B cell (primary cell): Measurements from ENCODE around the gene NRF1. TPM values are rescaled to one million over a fixed set of nuclear protein-coding genes. Genes with fewer than 3 reads are reported as not detected.

Experiments
- ATAC-seq: fragments of 200-7000 bp; cut with Tn5 transposase; one replicate; pipeline ENCODE4 v1.10.0; 2021; ENCODE audit warnings: low read depth, mild to moderate bottlenecking, moderate number of reproducible peaks, moderate library complexity
- CTCF ChIA-PET: fragments of 350-600 bp; sonication (Branson Sonifier 250); formaldehyde crosslinking; loops from one replicate; lab custom pipeline; 2021; ENCODE audit warnings: antibody characterized with exemption, inconsistent platforms; lab: Charles Lee
- POLR2A ChIA-PET: fragments of 350-600 bp; sonication (Branson Sonifier 250); formaldehyde crosslinking; loops from one replicate; lab custom pipeline; 2021; ENCODE audit warnings: antibody characterized with exemption; lab: Charles Lee
- DNase-seq: peaks from one replicate; pipeline ENCODE4 v3.0.0; 2013
- H2AFZ ChIP-seq: 2 replicates; pipeline ENCODE4 v1.6.1; 2012; ENCODE audit warnings: mild to moderate bottlenecking, low read depth, low read length; ENCODE audit not compliant: insufficient read depth, poor library complexity, severe bottlenecking
- H3K27ac ChIP-seq, 2 donors: 1 replicate in 1 of 2; 2 replicates in 1 of 2; pipeline ENCODE4 v1.5.1; 2012 to 2013; ENCODE audit warnings: low read length in 2 of 2, mild to moderate bottlenecking in 2 of 2, moderate library complexity in 1 of 2
- H3K27me3 ChIP-seq, 4 experiments: fragments of 200-600 bp in 1 of 4; sonication (generic) in 1 of 4; replicated peaks in 1 of 4; 1 replicate in 2 of 4; 2 replicates in 2 of 4; pipeline versions ENCODE4 v1.6.1 to v1.7.0; 2013 to 2016; ENCODE audit warnings: low read length in 3 of 4, mild to moderate bottlenecking in 2 of 4, mixed read lengths in 1 of 4, moderate library complexity in 1 of 4; ENCODE audit not compliant: insufficient read depth in 4 of 4, control insufficient read depth in 3 of 4; ENCODE audit errors: control extremely low read depth in 1 of 4
- H3K36me3 ChIP-seq, 2 experiments: replicated peaks in 1 of 2; 1 replicate in 1 of 2; 2 replicates in 1 of 2; pipeline versions ENCODE4 v1.6.1 to v1.7.1; 2013; ENCODE audit warnings: low read length in 1 of 2; ENCODE audit not compliant: insufficient read depth in 2 of 2, control insufficient read depth in 1 of 2; ENCODE audit errors: control extremely low read depth in 1 of 2, extremely low read depth in 1 of 2
- H3K4me1 ChIP-seq, 2 donors: fragments of 200-600 bp in 1 of 2; sonication (generic) in 1 of 2; 1 replicate in 1 of 2; 2 replicates in 1 of 2; pipeline versions ENCODE4 v1.5.1 to v1.6.1; 2013 to 2017; ENCODE audit warnings: low read length in 2 of 2; ENCODE audit not compliant: control insufficient read depth in 2 of 2, insufficient read depth in 2 of 2
- H3K4me2 ChIP-seq: replicated peaks from 2 replicates; pipeline ENCODE3; 2012; ENCODE audit warnings: mild to moderate bottlenecking, low read depth, low read length; ENCODE audit not compliant: poor library complexity, severe bottlenecking
- H3K4me3 ChIP-seq, 5 experiments: fragments of 200-600 bp in 1 of 5; sonication (generic) in 1 of 5; 1 replicate in 3 of 5; 2 replicates in 2 of 5; pipeline versions ENCODE4 v1.5.1 to v1.7.0; 2011 to 2016; ENCODE audit warnings: low read length in 4 of 5, mild to moderate bottlenecking in 4 of 5, low read depth in 2 of 5, control low read depth in 1 of 5, moderate library complexity in 1 of 5; ENCODE audit not compliant: insufficient read depth in 1 of 5; ENCODE audit errors: control extremely low read depth in 1 of 5, extremely low read depth in 1 of 5
- H3K79me2 ChIP-seq: fragments of 200-600 bp; sonication (generic); one replicate; pipeline ENCODE4 v1.6.0; 2016; ENCODE audit warnings: low read length; ENCODE audit not compliant: control insufficient read depth, insufficient read depth
- H3K9ac ChIP-seq: fragments of 200-600 bp; sonication (generic); 2 replicates; pipeline ENCODE4 v1.6.1; 2017; ENCODE audit warnings: mild to moderate bottlenecking, low read length, moderate library complexity
- H3K9me3 ChIP-seq, 3 donors: one replicate each; pipeline versions ENCODE4 v1.6.1 to v1.7.1; 2013; ENCODE audit warnings: low read length in 2 of 3; ENCODE audit not compliant: control insufficient read depth in 2 of 3, insufficient read depth in 1 of 3; ENCODE audit errors: control extremely low read depth in 1 of 3
- H4K20me1 ChIP-seq: 2 replicates; pipeline ENCODE4 v1.6.0; 2012; ENCODE audit warnings: mild to moderate bottlenecking, low read length; ENCODE audit not compliant: insufficient read depth, control insufficient read depth, poor library complexity, severe bottlenecking
- H3K27ac Mint-ChIP-seq: one replicate; pipeline ENCODE4 v1.8.0; 2021; ENCODE audit warnings: mixed read lengths
- H3K27me3 Mint-ChIP-seq: one replicate; pipeline ENCODE4 v1.8.0; 2021; ENCODE audit warnings: mixed read lengths
- H3K4me1 Mint-ChIP-seq: one replicate; pipeline ENCODE4 v1.8.0; 2021; ENCODE audit warnings: mixed read lengths
- H3K4me3 Mint-ChIP-seq: one replicate; pipeline ENCODE4 v1.8.0; 2021; ENCODE audit warnings: mixed read lengths
- H3K9me3 Mint-ChIP-seq: one replicate; pipeline ENCODE4 v1.8.0; 2022; ENCODE audit warnings: mixed read lengths; ENCODE audit not compliant: insufficient read depth
- CTCF ChIP-seq: fragments of 200-600 bp; IDR thresholded peaks from one replicate; pipeline ENCODE4 v1.8.0; 2022; ENCODE audit warnings: antibody characterized with exemption, mild to moderate bottlenecking
- EZH2 ChIP-seq: IDR thresholded peaks from 2 replicates; pipeline ENCODE4 v1.6.1; 2012; ENCODE audit warnings: borderline replicate concordance, low read depth, mild to moderate bottlenecking, moderate library complexity, low read length; ENCODE audit not compliant: insufficient read depth, poor library complexity, severe bottlenecking
- WGBS: methylation state at CpG from one replicate; pipeline ENCODE4 v1.1.5; 2013; ENCODE audit warnings: missing lambda C conversion rate; ENCODE audit not compliant: insufficient coverage; 5-methylcytosine and 5-hydroxymethylcytosine counted together
- intact Hi-C: fragments of 100-400 bp; cut with micrococcal nuclease; formaldehyde crosslinking; loops from one replicate; pipeline ENCODE4 v1.10.0; 2022
- polyA plus RNA-seq: library from polyadenylated mRNA; depleted of rRNA; stranded (reverse); fragments of >200 nt; gene quantifications from 2 replicates; pipeline ENCODE4 v1.2.3, GENCODE V29; 2012
- total RNA-seq, 2 donors: library from RNA; stranded (reverse); fragments of 120-200 nt in 1 of 2; gene quantifications; 1 replicate in 1 of 2; 2 replicates in 1 of 2; pipeline versions ENCODE4 v1.2.3 to v1.2.4, GENCODE V29; 2013 to 2022

Gene NRF1
- total and polyA plus RNA-seq, 2 donors (not counting 1 experiment from before 2014, with no cell fraction given), result 19.6 to 53.0 TPM

- no peaks in the 10 kb centered on the region for H3K27me3 Mint-ChIP-seq
- no peak overlapping the region for H3K9ac ChIP-seq
- H3K27ac ChIP-seq, result no peak overlapping the region
- no peaks in the 10 kb centered on the region for H3K4me1 Mint-ChIP-seq
- H3K4me3 Mint-ChIP-seq, result no peak overlapping the region
- no peaks in the 10 kb centered on the region for H4K20me1 ChIP-seq
- no peak overlapping the region for H3K4me2 ChIP-seq
- no peak overlapping the region for H2AFZ ChIP-seq
- no peaks in the 10 kb centered on the region for H3K9me3 ChIP-seq
- TF ChIP-seq CTCF, result no peak
- TF ChIP-seq EZH2, result no peak
- peaks cover 1 to 55% of the 10 kb centered on the region in 2 experiments for H3K36me3 ChIP-seq
- H3K79me2 ChIP-seq, result no peaks in the 10 kb centered on the region
- ATAC-seq, result no peak
- no peaks in the 10 kb centered on the region for H3K27me3 ChIP-seq
- POLR2A ChIA-PET, result no interaction called here
- intact Hi-C loops, result no loop called here
- no peaks in the 10 kb centered on the region for H3K4me1 ChIP-seq
- 100% methylated on average over 6 of the region's 6 CpGs for WGBS
- DNase-seq, result no peak
- CTCF ChIA-PET, result no interaction called here
- H3K4me3 ChIP-seq, result no peak overlapping the region
- no peaks in the 10 kb centered on the region for H3K9me3 Mint-ChIP-seq
- no peak overlapping the region for H3K27ac Mint-ChIP-seq
Observed at GRCh38 chr7:129689995-129690581, 78.6 kb downstream of the NRF1 start.

GRCh38 chr7:129690701-129691100, 79.2 kb downstream of the NRF1 start:
- no peaks in the 10 kb centered on the region for H3K4me1 Mint-ChIP-seq
- H3K27ac Mint-ChIP-seq, result no peak overlapping the region
- no peaks in the 10 kb centered on the region for H3K9me3 ChIP-seq
- H3K4me2 ChIP-seq, result no peak overlapping the region
- ATAC-seq, result no peak
- no peaks in the 10 kb centered on the region for H3K9me3 Mint-ChIP-seq
- no peaks in the 10 kb centered on the region for H3K27me3 ChIP-seq
- H3K27me3 Mint-ChIP-seq, result no peaks in the 10 kb centered on the region
- no peak overlapping the region for H3K4me3 ChIP-seq
- no peak overlapping the region for H3K9ac ChIP-seq
- no peaks in the 10 kb centered on the region for H3K4me1 ChIP-seq
- H3K27ac ChIP-seq, result no peak overlapping the region
- CTCF ChIA-PET, result no interaction called here
- no peak overlapping the region for H2AFZ ChIP-seq
- TF ChIP-seq EZH2 (no peak), CTCF (no peak)
- H3K36me3 ChIP-seq, result peaks cover 1 to 55% of the 10 kb centered on the region in 2 experiments
- intact Hi-C loops, result no loop called here
- H3K4me3 Mint-ChIP-seq, result no peak overlapping the region
- POLR2A ChIA-PET, result no interaction called here
- no peak for DNase-seq
- H4K20me1 ChIP-seq, result no peaks in the 10 kb centered on the region
- no peaks in the 10 kb centered on the region for H3K79me2 ChIP-seq
- 100% methylated on average over 1 of the region's 4 CpGs for WGBS
